Measurements from ENCODE around the gene GPS2.
A peak's percentile ranks its signal among the peaks of the same experiment; 100 is the strongest.

Gene GPS2, protein sequence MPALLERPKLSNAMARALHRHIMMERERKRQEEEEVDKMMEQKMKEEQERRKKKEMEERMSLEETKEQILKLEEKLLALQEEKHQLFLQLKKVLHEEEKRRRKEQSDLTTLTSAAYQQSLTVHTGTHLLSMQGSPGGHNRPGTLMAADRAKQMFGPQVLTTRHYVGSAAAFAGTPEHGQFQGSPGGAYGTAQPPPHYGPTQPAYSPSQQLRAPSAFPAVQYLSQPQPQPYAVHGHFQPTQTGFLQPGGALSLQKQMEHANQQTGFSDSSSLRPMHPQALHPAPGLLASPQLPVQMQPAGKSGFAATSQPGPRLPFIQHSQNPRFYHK

DNA sequence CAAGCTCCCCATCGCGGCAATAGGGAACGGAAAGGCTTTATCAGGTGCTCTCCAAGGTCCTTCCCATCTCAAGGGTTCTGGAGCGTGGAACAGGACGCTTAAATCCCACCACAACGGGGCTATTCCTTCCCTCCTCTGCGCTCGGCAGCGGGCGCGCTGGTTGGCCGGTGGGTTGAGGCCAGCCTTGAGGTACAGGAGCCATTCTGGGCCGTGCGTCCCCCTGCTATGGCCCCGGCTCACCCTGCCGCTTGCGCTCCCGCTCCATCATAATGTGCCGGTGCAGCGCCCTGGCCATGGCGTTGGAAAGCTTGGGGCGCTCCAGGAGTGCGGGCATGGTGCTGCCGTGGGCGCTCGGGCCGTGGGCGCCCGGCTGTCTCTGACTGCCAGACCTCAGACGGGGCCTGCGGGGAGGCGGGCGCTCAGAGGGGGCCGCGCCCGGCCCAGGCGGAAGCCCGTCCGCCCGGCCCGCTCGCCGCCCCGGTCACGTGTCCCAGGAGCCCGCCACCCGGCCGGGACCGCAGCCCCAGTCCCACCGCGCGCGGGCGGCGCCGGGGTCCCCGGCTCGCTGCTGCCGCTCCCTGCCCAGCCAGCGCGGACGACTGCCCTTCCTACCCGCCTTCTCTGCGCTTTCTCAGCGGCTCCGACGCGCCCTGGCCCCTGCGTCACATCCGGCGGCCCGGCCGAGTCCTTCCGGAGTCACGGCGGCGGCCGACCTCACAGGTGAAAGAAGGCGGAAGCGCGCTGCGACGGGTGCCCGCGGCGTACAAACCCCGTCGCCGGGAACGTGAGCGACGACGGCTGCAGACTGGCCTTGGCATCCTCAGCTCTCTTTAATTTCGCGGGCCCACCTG, at the start of gene GPS2:
GPS2 (minus strand) TSS at position 642 of the 851 bp plus-strand sequence; CDS start at position 334, 308 bp downstream.
- CTCF ChIA-PET = interaction anchor here (0.6 to 4.1 kb wide), 5 partner anchors 11 to 1909 kb away, joined by 5 to 22 read pairs (median 6); no protein-coding TSS in a partner anchor
- peak within 1 kb of the TSS; percentile 87 for H3K4me3 ChIP-seq (ENCODE audit: low read depth, low read length)
- POLR2A ChIA-PET = interaction anchor here (0.6 to 4.1 kb wide), 10 partner anchors 15 to 388 kb away, joined by 3 to 42 read pairs (median 4); partner anchors contain the start of genes ACADVL, DLG4, NEURL4 and PHF23
- H3K36me3 ChIP-seq (ENCODE audit: control insufficient read depth in 2 of 2, insufficient read depth in 1 of 2, low read length in 2 of 2) = peaks cover 39 to 75% of the 10 kb centered on the region in 2 experiments
- H3K9me3 ChIP-seq (ENCODE audit: control insufficient read depth, insufficient read depth, low read depth, low read length) = no peaks in the 10 kb centered on the region
- H3K4me1 ChIP-seq (ENCODE audit: control insufficient read depth, insufficient read depth, low read length) = peaks cover 11% of the 10 kb centered on the region
- H3K27ac ChIP-seq (ENCODE audit: extremely low read depth, low read depth, low read length) = peak within 1 kb of the TSS; percentile 98
- TF ChIP-seq SP3 (tag by site-specific recombination; IDR thresholded peaks at IDR 0.05) (peak; percentile 58), BCL11A (tag by site-specific recombination; IDR thresholded peaks at IDR 0.05; ENCODE audit: low read depth) (0 out of 2 replicates have a peak, but pooled peaks have one; percentile 37), ZBTB8A (tag by site-specific recombination; IDR thresholded peaks at IDR 0.05) (peak; percentile 69), ZNF335 (tag by site-specific recombination; conservative IDR thresholded peaks at IDR 0.05) (peak; percentile 85), ZNF544 (tag by site-specific recombination; IDR thresholded peaks at IDR 0.05) (no peak), ZIC2 (tag by site-specific recombination; IDR thresholded peaks at IDR 0.05) (no peak), EGR2 (tag by site-specific recombination; IDR thresholded peaks at IDR 0.05; ENCODE audit: low read depth) (peak; percentile 42), ZNF549 (tag by site-specific recombination; IDR thresholded peaks at IDR 0.05) (no peak), ZNF660 (tag by site-specific recombination; IDR thresholded peaks at IDR 0.05) (no peak; the same call in 1 of the 2 replicates), ZNF248 (tag by site-specific recombination; IDR thresholded peaks at IDR 0.05) (no peak), ZNF843 (tag by site-specific recombination; IDR thresholded peaks at IDR 0.05) (no peak), KLF10 (tag by site-specific recombination; IDR thresholded peaks at IDR 0.05) (peak; percentile 72; the same call in 1 of the 2 replicates), ZNF24 (tag by site-specific recombination; IDR thresholded peaks at IDR 0.05) (0 out of 2 replicates have a peak, but pooled peaks have one; percentile 23), ZEB2 (tag by site-specific recombination; IDR thresholded peaks at IDR 0.05) (peak; percentile 93)
- TF ChIP-seq, protein P1, sequence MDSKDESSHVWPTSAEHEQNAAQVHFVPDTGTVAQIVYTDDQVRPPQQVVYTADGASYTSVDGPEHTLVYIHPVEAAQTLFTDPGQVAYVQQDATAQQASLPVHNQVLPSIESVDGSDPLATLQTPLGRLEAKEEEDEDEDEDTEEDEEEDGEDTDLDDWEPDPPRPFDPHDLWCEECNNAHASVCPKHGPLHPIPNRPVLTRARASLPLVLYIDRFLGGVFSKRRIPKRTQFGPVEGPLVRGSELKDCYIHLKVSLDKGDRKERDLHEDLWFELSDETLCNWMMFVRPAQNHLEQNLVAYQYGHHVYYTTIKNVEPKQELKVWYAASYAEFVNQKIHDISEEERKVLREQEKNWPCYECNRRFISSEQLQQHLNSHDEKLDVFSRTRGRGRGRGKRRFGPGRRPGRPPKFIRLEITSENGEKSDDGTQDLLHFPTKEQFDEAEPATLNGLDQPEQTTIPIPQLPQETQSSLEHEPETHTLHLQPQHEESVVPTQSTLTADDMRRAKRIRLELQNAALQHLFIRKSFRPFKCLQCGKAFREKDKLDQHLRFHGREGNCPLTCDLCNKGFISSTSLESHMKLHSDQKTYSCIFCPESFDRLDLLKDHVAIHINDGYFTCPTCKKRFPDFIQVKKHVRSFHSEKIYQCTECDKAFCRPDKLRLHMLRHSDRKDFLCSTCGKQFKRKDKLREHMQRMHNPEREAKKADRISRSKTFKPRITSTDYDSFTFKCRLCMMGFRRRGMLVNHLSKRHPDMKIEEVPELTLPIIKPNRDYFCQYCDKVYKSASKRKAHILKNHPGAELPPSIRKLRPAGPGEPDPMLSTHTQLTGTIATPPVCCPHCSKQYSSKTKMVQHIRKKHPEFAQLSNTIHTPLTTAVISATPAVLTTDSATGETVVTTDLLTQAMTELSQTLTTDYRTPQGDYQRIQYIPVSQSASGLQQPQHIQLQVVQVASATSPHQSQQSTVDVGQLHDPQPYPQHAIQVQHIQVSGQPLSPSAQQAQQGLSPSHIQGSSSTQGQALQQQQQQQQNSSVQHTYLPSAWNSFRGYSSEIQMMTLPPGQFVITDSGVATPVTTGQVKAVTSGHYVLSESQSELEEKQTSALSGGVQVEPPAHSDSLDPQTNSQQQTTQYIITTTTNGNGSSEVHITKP (tag by site-specific recombination; IDR thresholded peaks at IDR 0.05) = peak; percentile 15; the same call in 1 of the 2 replicates
- TF ChIP-seq, protein P2, sequence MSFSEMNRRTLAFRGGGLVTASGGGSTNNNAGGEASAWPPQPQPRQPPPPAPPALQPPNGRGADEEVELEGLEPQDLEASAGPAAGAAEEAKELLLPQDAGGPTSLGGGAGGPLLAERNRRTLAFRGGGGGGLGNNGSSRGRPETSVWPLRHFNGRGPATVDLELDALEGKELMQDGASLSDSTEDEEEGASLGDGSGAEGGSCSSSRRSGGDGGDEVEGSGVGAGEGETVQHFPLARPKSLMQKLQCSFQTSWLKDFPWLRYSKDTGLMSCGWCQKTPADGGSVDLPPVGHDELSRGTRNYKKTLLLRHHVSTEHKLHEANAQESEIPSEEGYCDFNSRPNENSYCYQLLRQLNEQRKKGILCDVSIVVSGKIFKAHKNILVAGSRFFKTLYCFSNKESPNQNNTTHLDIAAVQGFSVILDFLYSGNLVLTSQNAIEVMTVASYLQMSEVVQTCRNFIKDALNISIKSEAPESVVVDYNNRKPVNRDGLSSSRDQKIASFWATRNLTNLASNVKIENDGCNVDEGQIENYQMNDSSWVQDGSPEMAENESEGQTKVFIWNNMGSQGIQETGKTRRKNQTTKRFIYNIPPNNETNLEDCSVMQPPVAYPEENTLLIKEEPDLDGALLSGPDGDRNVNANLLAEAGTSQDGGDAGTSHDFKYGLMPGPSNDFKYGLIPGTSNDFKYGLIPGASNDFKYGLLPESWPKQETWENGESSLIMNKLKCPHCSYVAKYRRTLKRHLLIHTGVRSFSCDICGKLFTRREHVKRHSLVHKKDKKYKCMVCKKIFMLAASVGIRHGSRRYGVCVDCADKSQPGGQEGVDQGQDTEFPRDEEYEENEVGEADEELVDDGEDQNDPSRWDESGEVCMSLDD (tag by site-specific recombination; IDR thresholded peaks at IDR 0.05) = peak; percentile 34; the same call in 1 of the 2 replicates
- TF ChIP-seq, protein P3, sequence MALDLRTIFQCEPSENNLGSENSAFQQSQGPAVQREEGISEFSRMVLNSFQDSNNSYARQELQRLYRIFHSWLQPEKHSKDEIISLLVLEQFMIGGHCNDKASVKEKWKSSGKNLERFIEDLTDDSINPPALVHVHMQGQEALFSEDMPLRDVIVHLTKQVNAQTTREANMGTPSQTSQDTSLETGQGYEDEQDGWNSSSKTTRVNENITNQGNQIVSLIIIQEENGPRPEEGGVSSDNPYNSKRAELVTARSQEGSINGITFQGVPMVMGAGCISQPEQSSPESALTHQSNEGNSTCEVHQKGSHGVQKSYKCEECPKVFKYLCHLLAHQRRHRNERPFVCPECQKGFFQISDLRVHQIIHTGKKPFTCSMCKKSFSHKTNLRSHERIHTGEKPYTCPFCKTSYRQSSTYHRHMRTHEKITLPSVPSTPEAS (tag by site-specific recombination; IDR thresholded peaks at IDR 0.05) = no peak
- TF ChIP-seq, protein P4, sequence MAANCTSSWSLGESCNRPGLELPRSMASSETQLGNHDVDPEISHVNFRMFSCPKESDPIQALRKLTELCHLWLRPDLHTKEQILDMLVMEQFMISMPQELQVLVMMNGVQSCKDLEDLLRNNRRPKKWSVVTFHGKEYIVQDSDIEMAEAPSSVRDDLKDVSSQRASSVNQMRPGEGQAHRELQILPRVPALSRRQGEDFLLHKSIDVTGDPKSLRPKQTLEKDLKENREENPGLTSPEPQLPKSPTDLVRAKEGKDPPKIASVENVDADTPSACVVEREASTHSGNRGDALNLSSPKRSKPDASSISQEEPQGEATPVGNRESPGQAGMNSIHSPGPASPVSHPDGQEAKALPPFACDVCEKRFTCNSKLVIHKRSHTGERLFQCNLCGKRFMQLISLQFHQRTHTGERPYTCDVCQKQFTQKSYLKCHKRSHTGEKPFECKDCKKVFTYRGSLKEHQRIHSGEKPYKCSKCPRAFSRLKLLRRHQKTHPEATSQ (tag by site-specific recombination; IDR thresholded peaks at IDR 0.05) = 0 out of 2 replicates have a peak, but pooled peaks have one; percentile 51
- TF ChIP-seq, protein P5, sequence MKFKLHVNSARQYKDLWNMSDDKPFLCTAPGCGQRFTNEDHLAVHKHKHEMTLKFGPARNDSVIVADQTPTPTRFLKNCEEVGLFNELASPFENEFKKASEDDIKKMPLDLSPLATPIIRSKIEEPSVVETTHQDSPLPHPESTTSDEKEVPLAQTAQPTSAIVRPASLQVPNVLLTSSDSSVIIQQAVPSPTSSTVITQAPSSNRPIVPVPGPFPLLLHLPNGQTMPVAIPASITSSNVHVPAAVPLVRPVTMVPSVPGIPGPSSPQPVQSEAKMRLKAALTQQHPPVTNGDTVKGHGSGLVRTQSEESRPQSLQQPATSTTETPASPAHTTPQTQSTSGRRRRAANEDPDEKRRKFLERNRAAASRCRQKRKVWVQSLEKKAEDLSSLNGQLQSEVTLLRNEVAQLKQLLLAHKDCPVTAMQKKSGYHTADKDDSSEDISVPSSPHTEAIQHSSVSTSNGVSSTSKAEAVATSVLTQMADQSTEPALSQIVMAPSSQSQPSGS (tag by site-specific recombination; IDR thresholded peaks at IDR 0.05; ENCODE audit: low read depth) = no peak
- TF ChIP-seq, protein P6, sequence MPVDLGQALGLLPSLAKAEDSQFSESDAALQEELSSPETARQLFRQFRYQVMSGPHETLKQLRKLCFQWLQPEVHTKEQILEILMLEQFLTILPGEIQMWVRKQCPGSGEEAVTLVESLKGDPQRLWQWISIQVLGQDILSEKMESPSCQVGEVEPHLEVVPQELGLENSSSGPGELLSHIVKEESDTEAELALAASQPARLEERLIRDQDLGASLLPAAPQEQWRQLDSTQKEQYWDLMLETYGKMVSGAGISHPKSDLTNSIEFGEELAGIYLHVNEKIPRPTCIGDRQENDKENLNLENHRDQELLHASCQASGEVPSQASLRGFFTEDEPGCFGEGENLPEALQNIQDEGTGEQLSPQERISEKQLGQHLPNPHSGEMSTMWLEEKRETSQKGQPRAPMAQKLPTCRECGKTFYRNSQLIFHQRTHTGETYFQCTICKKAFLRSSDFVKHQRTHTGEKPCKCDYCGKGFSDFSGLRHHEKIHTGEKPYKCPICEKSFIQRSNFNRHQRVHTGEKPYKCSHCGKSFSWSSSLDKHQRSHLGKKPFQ (tag by site-specific recombination; IDR thresholded peaks at IDR 0.05) = no peak
- TF ChIP-seq, protein P7, sequence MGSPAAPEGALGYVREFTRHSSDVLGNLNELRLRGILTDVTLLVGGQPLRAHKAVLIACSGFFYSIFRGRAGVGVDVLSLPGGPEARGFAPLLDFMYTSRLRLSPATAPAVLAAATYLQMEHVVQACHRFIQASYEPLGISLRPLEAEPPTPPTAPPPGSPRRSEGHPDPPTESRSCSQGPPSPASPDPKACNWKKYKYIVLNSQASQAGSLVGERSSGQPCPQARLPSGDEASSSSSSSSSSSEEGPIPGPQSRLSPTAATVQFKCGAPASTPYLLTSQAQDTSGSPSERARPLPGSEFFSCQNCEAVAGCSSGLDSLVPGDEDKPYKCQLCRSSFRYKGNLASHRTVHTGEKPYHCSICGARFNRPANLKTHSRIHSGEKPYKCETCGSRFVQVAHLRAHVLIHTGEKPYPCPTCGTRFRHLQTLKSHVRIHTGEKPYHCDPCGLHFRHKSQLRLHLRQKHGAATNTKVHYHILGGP (tag by site-specific recombination; IDR thresholded peaks at IDR 0.05) = no peak

Data from HEK293 (cell line).